Vagina (tissue), 2 donors: ENCODE measurements around the gene EYS.

Experiments used
- POLR2A ChIP-seq, 2 donors: fragments of 450-650 bp; IDR thresholded peaks; one replicate each; pipeline ENCODE4 v1.6.1; 2017; ENCODE audit warnings: antibody characterized with exemption in 2 of 2, mild to moderate bottlenecking in 2 of 2, moderate library complexity in 2 of 2
- TF ChIP-seq, protein P1 (sequence below), 3 experiments: fragments of 450-650 bp in 2 of 3; fragments of 200-600 bp in 1 of 3; sonication (generic) in 1 of 3; IDR thresholded peaks; one replicate each; pipeline ENCODE4 v1.5.1; 2017 to 2019; ENCODE audit warnings: antibody characterized with exemption in 3 of 3, mild to moderate bottlenecking in 2 of 3, moderate library complexity in 2 of 3

DNA sequence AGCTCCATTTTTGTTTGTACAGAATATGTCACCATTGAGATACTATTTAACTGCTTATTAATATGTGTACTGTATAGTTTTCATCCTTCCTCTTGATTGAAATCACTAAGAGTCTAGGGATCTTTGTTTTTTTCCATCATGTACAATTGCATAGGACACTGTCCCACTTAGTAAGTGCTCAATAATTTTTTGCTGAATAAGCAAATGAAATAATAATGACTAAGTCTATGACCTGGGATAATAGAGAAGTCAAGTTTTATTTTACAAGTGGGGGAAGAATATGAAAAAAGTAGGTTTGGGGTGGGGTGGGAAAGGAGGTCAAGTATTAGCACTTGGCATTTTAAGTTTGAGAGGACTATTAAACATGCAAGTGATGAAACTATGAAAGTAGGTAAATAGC, 4.5 kb upstream of the EYS start:
- TF ChIP-seq, protein P1, sequence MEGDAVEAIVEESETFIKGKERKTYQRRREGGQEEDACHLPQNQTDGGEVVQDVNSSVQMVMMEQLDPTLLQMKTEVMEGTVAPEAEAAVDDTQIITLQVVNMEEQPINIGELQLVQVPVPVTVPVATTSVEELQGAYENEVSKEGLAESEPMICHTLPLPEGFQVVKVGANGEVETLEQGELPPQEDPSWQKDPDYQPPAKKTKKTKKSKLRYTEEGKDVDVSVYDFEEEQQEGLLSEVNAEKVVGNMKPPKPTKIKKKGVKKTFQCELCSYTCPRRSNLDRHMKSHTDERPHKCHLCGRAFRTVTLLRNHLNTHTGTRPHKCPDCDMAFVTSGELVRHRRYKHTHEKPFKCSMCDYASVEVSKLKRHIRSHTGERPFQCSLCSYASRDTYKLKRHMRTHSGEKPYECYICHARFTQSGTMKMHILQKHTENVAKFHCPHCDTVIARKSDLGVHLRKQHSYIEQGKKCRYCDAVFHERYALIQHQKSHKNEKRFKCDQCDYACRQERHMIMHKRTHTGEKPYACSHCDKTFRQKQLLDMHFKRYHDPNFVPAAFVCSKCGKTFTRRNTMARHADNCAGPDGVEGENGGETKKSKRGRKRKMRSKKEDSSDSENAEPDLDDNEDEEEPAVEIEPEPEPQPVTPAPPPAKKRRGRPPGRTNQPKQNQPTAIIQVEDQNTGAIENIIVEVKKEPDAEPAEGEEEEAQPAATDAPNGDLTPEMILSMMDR (IDR thresholded peaks at IDR 0.05): no peak
- TF ChIP-seq POLR2A (IDR thresholded peaks at IDR 0.05): no peak
